Neural cell (in vitro differentiated cells): ENCODE data around the gene MRPL42. TPM values are rescaled to one million over a fixed set of nuclear protein-coding genes. Genes with fewer than 3 reads are reported as not detected.

Experiments used
- H2AFZ ChIP-seq: fragments of 200-600, 300-800 bp; sonication (generic), shearing (Covaris generic); 2 replicates; pipeline ENCODE4 v1.6.0; 2014; ENCODE audit warnings: low read depth, mild to moderate bottlenecking, antibody characterized with exemption, low read length, moderate library complexity
- H3F3A ChIP-seq: fragments of 200-600 bp; shearing (Covaris generic); 2 replicates; pipeline ENCODE4 v1.6.1; 2016; ENCODE audit warnings: mild to moderate bottlenecking, moderate library complexity, mixed read lengths, antibody characterized with exemption, low read length; ENCODE audit not compliant: insufficient read depth, poor library complexity, severe bottlenecking
- H3K27ac ChIP-seq: fragments of 200-600, 300-800 bp; sonication (generic), shearing (Covaris generic); 2 replicates; pipeline ENCODE4 v1.5.1; 2014; ENCODE audit warnings: mild to moderate bottlenecking, low read length, moderate library complexity
- H3K27me3 ChIP-seq: fragments of 300-800, 200-600 bp; sonication (generic), shearing (Covaris generic); 2 replicates; pipeline ENCODE4 v1.6.0; 2014; ENCODE audit warnings: mild to moderate bottlenecking, low read depth, low read length, moderate library complexity; ENCODE audit not compliant: insufficient read depth
- H3K36me3 ChIP-seq: fragments of 300-800, 200-600 bp; sonication (generic), shearing (Covaris generic); 2 replicates; pipeline ENCODE4 v1.5.1; 2014; ENCODE audit warnings: mild to moderate bottlenecking, antibody characterized with exemption, low read length, moderate library complexity; ENCODE audit not compliant: insufficient read depth
- H3K4me2 ChIP-seq: fragments of 300-800, 200-600 bp; sonication (generic), shearing (Covaris generic); 2 replicates; pipeline ENCODE4 v1.6.0; 2014; ENCODE audit warnings: mild to moderate bottlenecking, low read length
- H3K4me3 ChIP-seq: fragments of 300-800, 200-600 bp; sonication (generic), shearing (Covaris generic); 2 replicates; pipeline ENCODE4 v1.5.1; 2014; ENCODE audit warnings: mild to moderate bottlenecking, low read length, moderate library complexity
- H3K79me2 ChIP-seq: fragments of 200-600 bp; shearing (Covaris generic); replicated peaks from 2 replicates; pipeline ENCODE4 v1.6.0; 2014; ENCODE audit warnings: mild to moderate bottlenecking, low read length, moderate library complexity; ENCODE audit not compliant: insufficient read depth
- H3K9ac ChIP-seq: fragments of 300-800, 200-600 bp; sonication (generic), shearing (Covaris generic); 2 replicates; pipeline ENCODE4 v1.6.1; 2016; ENCODE audit warnings: mild to moderate bottlenecking, low read length, mixed read lengths
- H3K9me2 ChIP-seq: fragments of 200-600 bp; shearing (Covaris generic); 2 replicates; pipeline ENCODE4 v1.6.1; 2016; ENCODE audit warnings: mild to moderate bottlenecking, low read length, mixed read lengths; ENCODE audit not compliant: insufficient read depth
- H3K9me3 ChIP-seq: fragments of 200-600, 300-800 bp; sonication (generic), shearing (Covaris generic); 2 replicates; pipeline ENCODE4 v1.6.1; 2016; ENCODE audit warnings: mild to moderate bottlenecking, mixed run types, low read length, moderate library complexity, mixed read lengths
- H4K20me1 ChIP-seq: fragments of 200-600 bp; shearing (Covaris generic); 2 replicates; pipeline ENCODE4 v1.6.1; 2016; ENCODE audit warnings: mild to moderate bottlenecking, mixed run types; ENCODE audit not compliant: insufficient read depth
- EP300 ChIP-seq: fragments of 450-650 bp; conservative IDR thresholded peaks from 2 replicates; pipeline ENCODE4 v1.6.1; 2014; ENCODE audit warnings: antibody characterized with exemption, mild to moderate bottlenecking, moderate library complexity; ENCODE audit not compliant: poor library complexity, severe bottlenecking
- EZH2 ChIP-seq: fragments of 200-600, 300-800 bp; shearing (Covaris generic), sonication (generic); IDR thresholded peaks from 2 replicates; pipeline ENCODE4 v1.6.1; 2014; ENCODE audit warnings: antibody characterized with exemption, low read length, borderline replicate concordance, mild to moderate bottlenecking; ENCODE audit not compliant: insufficient read depth, poor library complexity, severe bottlenecking
- MXI1 ChIP-seq: fragments of 450-650 bp; conservative IDR thresholded peaks from 2 replicates; pipeline ENCODE4 v1.6.1; 2014; ENCODE audit warnings: antibody characterized with exemption, mild to moderate bottlenecking; ENCODE audit not compliant: poor library complexity, severe bottlenecking
- POLR2AphosphoS5 ChIP-seq: IDR thresholded peaks from 2 replicates; pipeline ENCODE4 v1.6.1; 2012
- RAD21 ChIP-seq: fragments of 450-650 bp; conservative IDR thresholded peaks from 2 replicates; pipeline ENCODE4 v1.6.1; 2014; ENCODE audit warnings: antibody characterized with exemption, mild to moderate bottlenecking, moderate library complexity
- SMC3 ChIP-seq: fragments of 450-650 bp; conservative IDR thresholded peaks from 2 replicates; pipeline ENCODE4 v1.6.1; 2014; ENCODE audit warnings: antibody characterized with exemption, mild to moderate bottlenecking, moderate library complexity; ENCODE audit not compliant: poor library complexity
- TAF1 ChIP-seq: IDR thresholded peaks from 2 replicates; pipeline ENCODE4 v1.6.1; 2012; ENCODE audit warnings: low read depth
- polyA plus RNA-seq: library from polyadenylated mRNA; depleted of rRNA; stranded (reverse); fragments of >200 nt; gene quantifications from 2 replicates; pipeline ENCODE4 v1.2.3, GENCODE V29; 2014
- TF ChIP-seq, protein P1 (sequence below): fragments of 450-650 bp; IDR thresholded peaks from 2 replicates; pipeline ENCODE4 v1.5.1; 2014; ENCODE audit warnings: antibody characterized with exemption, mild to moderate bottlenecking, moderate library complexity; ENCODE audit not compliant: poor library complexity, severe bottlenecking

The MRPL42 gene
- polyA plus RNA-seq, 1 donor from 2014 or later = 260 TPM

- TF ChIP-seq EZH2 (no peak), SMC3 (no peak)
- peak overlapping the region; percentile 56 for H3K27ac ChIP-seq
- no peak overlapping the region for H3K4me2 ChIP-seq
- H3F3A ChIP-seq = no peaks in the 10 kb centered on the region
- H3K79me2 ChIP-seq = no peaks in the 10 kb centered on the region
- no peaks in the 10 kb centered on the region for H3K9me2 ChIP-seq
- no peaks in the 10 kb centered on the region for H4K20me1 ChIP-seq
- no peaks in the 10 kb centered on the region for H3K36me3 ChIP-seq
- H2AFZ ChIP-seq = no peak overlapping the region
- peak overlapping the region; percentile 41 for H3K4me3 ChIP-seq
- no peaks in the 10 kb centered on the region for H3K9me3 ChIP-seq
- H3K9ac ChIP-seq = peak overlapping the region; percentile 40
- no peaks in the 10 kb centered on the region for H3K27me3 ChIP-seq
Measured at GRCh38 chr12:93536111-93536765, 68.9 kb downstream of the MRPL42 start.

DNA sequence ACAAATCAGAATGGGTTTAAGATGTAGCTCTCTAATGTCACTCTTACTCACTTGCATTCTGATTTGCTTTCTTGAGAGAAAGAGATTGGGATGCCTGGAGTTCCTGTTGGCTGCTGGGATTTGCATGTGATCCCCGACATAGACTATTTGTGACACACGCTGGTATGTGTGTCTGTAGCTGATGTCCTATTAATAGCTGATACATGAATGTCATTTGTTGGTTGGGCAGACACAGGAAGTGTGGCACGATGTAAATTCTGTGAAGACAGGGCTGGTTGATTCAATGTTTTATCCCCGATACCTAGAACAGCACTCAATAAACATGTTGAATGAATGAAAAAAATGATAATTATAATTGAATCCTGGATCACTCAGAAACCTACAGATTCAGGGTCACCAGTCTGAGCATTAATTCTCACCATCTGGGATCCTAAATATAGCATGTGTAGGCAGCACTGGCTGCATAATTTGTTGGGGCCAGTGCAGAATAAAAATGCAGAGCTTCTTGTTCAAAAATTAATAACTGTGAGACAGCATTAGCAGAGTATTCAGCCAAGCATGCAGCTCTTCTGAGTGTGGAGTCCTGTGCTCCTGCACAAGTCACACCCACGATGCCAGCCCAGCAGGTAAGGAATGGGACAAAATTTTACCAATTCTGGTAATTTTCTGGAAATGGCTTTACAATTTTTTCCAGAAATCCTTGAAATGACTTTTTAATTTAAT is 69.6 kb downstream of the MRPL42 start:
- Histone ChIP-seq H3F3A (no peaks in the 10 kb centered on the region), H4K20me1 (no peaks in the 10 kb centered on the region), H3K4me2 (no peak overlapping the region), H3K9ac (peak overlapping the region; percentile 40), H3K9me2 (no peaks in the 10 kb centered on the region), H3K27me3 (no peaks in the 10 kb centered on the region), H3K79me2 (no peaks in the 10 kb centered on the region), H3K4me3 (peak overlapping the region; percentile 41), H3K36me3 (no peaks in the 10 kb centered on the region), H2AFZ (no peak overlapping the region), H3K9me3 (no peaks in the 10 kb centered on the region), H3K27ac (peak overlapping the region; percentile 56)
- TF ChIP-seq EP300 = peak; percentile 13
- no peak for TF ChIP-seq RAD21

DNA sequence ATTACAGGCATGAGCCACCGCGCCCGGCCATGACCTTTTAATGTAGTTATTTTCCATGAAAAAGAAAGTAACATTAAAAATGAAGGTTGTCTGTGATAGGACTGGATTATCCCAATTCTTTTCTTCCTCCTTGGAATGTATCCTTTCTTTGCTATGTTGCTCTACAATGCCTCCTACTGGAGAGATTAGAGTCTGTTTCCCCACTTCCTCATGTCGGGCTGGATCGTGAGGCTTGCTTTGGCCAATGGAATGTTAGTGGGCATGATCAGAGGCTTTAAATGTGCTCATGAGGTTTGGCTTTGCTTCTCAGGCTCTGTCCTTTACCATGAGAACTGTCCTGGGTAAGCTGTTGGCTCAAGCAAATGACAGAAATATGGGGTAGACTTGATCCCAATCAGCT is 70.5 kb downstream of the MRPL42 start:
- no peaks in the 10 kb centered on the region for H4K20me1 ChIP-seq
- H3F3A ChIP-seq = no peaks in the 10 kb centered on the region
- no peaks in the 10 kb centered on the region for H3K36me3 ChIP-seq
- H3K9ac ChIP-seq = no peak overlapping the region
- TF ChIP-seq, protein P1, sequence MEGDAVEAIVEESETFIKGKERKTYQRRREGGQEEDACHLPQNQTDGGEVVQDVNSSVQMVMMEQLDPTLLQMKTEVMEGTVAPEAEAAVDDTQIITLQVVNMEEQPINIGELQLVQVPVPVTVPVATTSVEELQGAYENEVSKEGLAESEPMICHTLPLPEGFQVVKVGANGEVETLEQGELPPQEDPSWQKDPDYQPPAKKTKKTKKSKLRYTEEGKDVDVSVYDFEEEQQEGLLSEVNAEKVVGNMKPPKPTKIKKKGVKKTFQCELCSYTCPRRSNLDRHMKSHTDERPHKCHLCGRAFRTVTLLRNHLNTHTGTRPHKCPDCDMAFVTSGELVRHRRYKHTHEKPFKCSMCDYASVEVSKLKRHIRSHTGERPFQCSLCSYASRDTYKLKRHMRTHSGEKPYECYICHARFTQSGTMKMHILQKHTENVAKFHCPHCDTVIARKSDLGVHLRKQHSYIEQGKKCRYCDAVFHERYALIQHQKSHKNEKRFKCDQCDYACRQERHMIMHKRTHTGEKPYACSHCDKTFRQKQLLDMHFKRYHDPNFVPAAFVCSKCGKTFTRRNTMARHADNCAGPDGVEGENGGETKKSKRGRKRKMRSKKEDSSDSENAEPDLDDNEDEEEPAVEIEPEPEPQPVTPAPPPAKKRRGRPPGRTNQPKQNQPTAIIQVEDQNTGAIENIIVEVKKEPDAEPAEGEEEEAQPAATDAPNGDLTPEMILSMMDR = no peak
- TF ChIP-seq TAF1 = no peak
- TF ChIP-seq EZH2 = no peak
- no peak for TF ChIP-seq POLR2AphosphoS5
- no peak for TF ChIP-seq RAD21
- TF ChIP-seq MXI1 = no peak
- no peaks in the 10 kb centered on the region for H3K9me2 ChIP-seq
- H2AFZ ChIP-seq = no peak overlapping the region
- H3K4me2 ChIP-seq = no peak overlapping the region
- no peak overlapping the region for H3K27ac ChIP-seq
- H3K4me3 ChIP-seq = no peak overlapping the region
- H3K27me3 ChIP-seq = no peaks in the 10 kb centered on the region
- no peaks in the 10 kb centered on the region for H3K79me2 ChIP-seq
- no peaks in the 10 kb centered on the region for H3K9me3 ChIP-seq
